GF-D8 (cell line): ENCODE measurements around the gene NUP214.
"Not testable (repeated sequence)": the region's sequence is repeated elsewhere in the genome, so short reads cannot be mapped to it uniquely, and the experiment has no call there.

Source experiments
- DNase-seq: peaks from one replicate; lab custom pipeline; 2025; lab: John Stamatoyannopoulos, UW

The NUP214 gene

DNA sequence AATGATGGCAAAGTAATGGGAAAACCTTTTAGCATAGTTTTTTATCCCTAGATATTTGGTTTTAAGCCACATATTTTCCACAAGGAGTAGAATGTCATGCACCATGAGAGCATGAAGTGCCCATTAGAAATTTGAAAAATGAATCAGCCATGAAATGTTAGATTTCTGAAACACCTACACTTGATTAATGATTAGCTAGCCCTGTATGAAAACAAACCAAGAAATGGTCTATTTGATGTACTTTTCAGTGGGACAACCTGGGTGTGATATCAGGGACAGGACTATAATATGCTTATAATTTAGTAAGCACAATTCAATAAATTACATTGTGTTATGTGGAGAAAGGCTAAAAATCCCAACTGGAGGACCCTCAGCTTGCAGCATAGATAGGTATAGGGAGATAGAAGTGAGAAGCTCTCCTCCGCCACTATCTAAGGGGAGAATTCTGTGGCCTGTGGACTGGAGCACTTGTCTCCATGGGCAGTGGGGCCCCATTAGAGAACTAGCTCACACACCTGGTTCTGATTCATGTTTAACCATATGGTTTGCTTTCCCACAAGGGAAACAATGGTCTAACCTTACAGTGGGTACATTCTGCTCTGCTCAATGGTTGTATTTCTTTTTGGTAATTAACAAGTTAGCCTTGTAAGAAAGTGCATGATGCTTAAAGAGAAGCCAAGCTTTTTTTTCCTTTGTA, 35.2 kb downstream of the NUP214 start:
- no peak for DNase-seq

DNA sequence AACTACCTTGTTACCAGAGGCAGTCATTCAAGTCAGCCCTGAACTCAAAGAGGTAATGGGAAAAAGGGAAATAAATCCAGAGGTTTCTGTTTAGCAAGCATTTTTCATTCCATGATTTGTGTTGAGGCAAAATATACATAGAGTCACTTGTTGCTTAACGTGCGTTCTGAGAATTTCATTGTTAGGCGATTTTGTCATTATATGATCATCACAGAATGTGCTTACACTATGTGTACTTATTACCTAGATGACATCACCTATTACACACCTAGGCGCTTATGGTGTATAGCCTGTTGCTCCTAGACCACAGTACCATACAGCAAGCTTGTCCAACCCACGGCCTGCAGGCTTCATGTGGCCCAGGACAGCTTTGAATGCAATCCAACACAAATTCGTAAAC, 36.2 kb downstream of the NUP214 start:
- DNase-seq, result no peak

GRCh38 chr9:131162886-131163285, 37.5 kb downstream of the NUP214 start:
- DNase-seq, result no peak

DNA sequence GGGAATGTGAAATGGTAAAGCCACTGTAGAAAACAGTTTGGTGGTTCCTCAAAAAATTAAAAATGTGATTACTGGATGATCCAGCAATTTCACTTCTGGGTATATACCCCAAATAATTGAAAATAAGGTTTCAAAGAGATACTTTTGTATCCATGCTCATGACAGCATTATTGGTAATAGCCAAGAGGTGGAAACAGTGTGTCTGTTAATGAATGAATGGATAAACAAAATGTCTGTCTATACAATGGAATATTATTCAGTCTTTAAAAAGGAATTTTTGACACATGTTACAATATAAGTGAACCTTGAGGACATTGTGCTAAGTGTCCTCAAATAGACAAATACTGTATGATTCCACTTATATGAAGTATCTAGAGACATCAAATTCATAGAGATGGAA, 40.1 kb downstream of the NUP214 start:
- no peak for DNase-seq

GRCh38 chr9:131167146-131167692, 41.8 kb downstream of the NUP214 start:
- DNase-seq, result no peak

DNA sequence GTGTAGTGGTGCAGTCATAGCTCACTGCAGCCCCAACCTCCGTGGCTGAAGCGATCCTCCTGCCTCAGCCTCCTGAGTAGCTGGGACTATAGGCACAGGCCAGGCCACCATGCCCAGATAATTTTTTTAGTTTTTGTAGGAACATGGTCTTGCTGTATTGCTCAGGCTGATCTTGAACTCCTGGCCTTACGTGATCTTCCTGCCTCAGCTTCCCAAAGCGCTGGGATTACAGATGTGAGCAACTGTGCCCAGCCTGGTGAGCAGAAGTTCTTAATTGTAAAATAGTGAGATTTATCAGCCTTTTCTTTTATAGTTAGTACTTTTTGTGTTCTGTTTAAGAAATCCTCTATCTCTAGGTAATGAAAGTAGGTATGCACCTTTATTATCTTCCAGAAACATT, 42.5 kb downstream of the NUP214 start:
- no peak for DNase-seq

DNA sequence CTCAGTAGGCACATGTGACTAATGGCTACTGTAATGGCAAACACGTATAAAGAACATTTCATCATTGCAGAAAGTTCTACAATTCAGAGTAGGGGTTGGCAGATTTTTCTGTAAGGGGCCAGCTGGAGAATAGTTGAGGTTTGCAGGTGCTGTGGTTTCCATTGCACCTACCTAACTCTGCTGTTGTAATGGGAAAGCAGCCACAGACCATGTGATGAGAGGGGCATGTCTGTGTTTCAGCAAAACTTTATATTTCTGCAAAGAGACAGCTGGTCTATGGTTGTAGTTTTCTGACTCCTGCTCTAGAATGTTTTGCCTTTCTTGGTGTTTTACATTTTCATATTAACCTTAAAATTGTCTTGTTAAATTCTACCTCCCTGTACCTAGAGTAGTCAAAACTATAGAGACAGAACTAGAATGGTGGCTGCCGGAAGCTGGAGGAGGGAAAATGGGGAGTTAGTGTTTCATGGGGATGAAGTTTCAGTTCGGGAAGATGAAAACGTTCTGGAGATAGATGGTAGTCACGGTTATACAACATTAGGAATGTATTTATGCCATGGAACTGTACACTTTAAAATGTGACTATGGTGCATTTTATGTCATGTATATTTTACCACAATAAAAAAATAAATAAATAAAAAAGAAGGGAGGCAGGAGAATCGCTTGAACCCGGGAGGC, 44.3 kb downstream of the NUP214 start:
- DNase-seq, result peak; percentile 23

GRCh38 chr9:131173995-131174394, 48.6 kb downstream of the NUP214 start:
- no peak for DNase-seq

GRCh38 chr9:131174681-131175239, 49.4 kb downstream of the NUP214 start:
- no peak for DNase-seq

GRCh38 chr9:131177898-131178297, 52.5 kb downstream of the NUP214 start:
- DNase-seq, result no peak

GRCh38 chr9:131178382-131178781, 53.0 kb downstream of the NUP214 start:
- peak; percentile 14 for DNase-seq

DNA sequence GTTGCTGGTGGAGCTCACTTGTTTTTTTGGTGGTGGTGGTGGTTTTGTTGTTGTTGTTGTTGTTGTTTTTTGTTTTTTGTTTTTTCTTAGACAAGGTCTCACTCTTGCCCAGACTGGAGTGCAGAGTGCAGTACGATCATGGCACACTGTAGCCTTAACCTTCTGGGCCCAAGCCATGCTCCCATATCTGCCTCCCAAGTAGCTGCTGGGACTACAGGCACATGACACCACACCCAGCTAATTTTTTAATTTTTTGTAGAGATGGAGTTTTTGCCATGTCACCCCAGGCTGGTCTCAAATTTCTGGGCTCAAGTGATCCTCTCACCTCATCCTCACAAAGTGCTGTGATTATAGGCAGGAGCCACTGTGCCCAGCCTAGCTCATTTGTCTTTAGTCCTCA, 53.5 kb downstream of the NUP214 start:
- no peak for DNase-seq

DNA sequence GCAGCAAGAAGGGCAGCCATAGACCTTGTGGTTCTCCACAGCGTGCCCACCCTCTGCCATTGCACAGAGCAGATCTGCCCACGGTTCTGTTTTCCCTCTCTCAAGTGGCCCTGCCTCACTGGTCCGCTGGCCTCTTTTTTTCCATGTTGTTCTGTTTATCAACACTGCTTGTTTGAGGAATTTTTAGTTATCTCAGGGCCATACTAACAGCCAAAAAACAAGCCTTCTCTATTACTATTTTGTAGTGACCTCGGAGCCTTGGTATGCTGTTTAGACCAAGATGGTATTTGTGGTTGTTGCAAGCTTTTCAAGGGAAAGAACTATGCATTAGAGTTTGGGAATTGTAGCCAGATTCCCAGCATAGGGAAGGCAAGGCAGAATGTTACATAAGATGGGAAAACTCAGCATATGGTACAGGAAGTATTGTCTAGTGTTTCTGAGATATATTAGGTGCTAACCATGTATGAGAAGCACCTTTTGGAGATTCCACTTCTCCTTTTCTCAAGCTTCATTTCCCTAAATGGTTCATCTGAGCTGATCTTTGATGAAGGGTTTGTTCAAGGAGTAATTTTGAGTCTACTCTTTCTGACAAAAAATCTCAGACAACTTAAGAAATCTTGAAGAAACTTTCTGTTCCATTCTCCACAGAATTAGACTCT, 54.3 kb downstream of the NUP214 start:
- DNase-seq, result no peak

GRCh38 chr9:131180454-131180853, 55.1 kb downstream of the NUP214 start:
- DNase-seq, result no peak

DNA sequence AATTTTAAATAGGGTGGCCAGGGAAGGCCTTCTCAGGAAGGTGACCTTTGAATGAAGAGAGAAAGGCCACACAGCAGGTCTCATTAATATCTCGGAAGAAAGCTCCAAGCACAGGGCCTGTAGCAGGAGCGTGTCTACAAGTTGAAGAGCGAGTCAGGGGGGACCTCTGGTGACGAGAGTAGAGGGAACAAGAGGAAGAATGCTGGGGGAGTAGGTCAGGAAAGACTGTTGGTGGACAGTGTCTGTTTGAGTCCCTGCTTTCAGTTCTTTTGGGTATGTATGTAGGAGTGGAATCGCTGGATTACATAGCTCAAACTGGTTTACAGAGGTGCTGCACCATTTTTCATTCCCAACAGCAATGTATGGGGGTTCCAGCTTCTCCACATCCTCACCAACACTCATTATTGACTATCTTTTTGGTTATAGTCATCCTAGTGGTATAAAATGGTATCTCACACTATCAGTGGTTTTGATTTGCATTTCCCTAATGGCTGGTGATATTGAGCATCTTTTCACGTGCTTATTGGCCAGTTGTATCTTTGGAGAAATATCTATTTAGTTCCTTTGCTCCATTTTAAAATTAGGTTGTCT, 55.8 kb downstream of the NUP214 start:
- no peak for DNase-seq

DNA sequence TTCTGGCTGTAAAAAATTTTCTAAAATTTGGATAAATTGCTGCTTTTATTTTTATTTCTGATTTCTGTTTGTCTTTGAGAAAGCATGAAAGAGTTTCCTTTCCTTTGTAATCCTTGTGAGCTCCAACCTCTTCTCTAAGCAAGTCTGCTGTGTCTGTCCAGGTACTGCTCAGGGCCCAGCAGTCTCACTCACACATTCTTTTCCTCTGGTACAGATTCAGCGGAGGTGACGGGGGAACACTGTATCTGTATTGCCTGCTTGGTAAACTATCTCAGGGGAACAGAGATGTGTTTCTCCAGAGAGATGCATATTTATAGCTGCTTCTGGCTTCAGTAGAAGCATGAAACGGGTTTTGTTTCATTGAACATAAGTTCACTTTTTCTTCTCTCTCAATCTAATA, 60.5 kb downstream of the NUP214 start:
- DNase-seq, result no peak

- DNase-seq, result no peak
Observed at GRCh38 chr9:131186622-131187021, 61.2 kb downstream of the NUP214 start.

DNA sequence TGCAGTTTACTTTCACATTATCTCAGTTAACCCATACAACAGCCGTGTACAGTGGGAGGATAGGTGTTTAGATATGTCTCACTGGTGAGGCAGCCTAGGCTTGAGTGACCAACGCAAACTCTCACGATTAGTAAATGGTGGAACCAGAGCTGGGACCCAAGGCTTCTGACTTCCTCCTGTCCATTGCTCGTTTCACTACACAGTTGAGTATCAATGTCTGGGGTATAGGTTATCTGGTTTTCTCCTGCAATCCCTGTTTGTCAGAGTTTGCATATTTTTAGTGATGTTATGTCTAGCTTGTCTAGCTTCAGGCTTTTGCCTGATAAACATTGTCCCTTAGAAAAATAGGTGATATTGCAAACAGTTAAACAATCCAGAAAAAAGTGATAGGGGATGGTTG, 62.6 kb downstream of the NUP214 start:
- DNase-seq, result no peak

DNA sequence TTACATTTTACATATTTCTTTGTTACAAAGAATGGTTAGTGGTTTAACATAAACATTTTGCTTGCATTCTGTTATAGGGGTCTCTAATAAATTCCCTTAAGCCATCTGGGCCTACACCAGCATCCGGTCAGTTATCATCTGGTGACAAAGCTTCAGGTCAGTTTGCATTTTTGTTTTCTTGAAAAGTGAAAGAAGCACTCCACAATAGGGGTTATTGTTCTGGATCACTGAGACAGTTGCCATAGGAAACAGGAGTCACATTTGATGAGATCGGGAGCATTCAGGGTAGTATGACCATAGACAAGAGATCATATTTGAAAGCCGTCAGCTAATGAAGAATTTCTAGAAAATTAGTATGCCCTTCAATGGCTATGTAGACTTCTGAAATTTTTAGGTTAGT, 63.6 kb downstream of the NUP214 start:
- DNase-seq, result no peak

- no peak for DNase-seq
Observed at GRCh38 chr9:131190191-131190590, 64.8 kb downstream of the NUP214 start.

- not testable (repeated sequence) for DNase-seq
Observed at GRCh38 chr9:131191032-131191431, 65.6 kb downstream of the NUP214 start.

DNA sequence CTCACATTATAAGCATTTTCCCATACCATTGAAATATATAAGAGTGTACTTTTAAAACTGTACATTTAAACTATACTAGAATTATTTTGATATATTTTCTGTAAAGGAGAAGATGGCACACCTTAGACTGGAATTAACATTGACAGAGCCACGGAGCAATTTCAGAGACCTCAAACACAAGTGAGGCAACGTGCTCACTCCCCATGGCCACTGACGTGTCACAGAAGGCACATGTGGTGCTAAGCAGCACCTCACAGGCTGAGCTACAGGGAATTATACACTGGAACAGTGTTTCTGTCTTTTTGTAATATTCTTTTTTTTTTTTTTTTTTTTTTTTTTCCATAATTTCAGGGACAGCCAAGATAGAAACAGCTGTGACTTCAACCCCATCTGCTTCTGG, 66.5 kb downstream of the NUP214 start:
- DNase-seq, result no peak
